Measurements from ENCODE around the gene MYBBP1A.

GRCh38 chr17:4512156-4513112, 42.8 kb downstream of the MYBBP1A start:
- TF ChIP-seq ZNF274 (IDR thresholded peaks at IDR 0.05; ENCODE audit: low read depth, low read length), result no peak
- TF ChIP-seq YY1 (IDR thresholded peaks at IDR 0.05; ENCODE audit: insufficient read depth, insufficient read length), result no peak
